Loucy (cell line): Measurements from ENCODE around the gene CER1.

Source experiments
- H2AFZ ChIP-seq: fragments of 200-600 bp; sonication (generic); 2 replicates; pipeline ENCODE4 v1.6.0; 2016; ENCODE audit warnings: antibody characterized with exemption, mild to moderate bottlenecking, low read length, moderate library complexity
- H3F3A ChIP-seq: fragments of 200-600 bp; 2 replicates; pipeline ENCODE4 v1.6.0; 2016; ENCODE audit warnings: antibody characterized with exemption, low read depth, mild to moderate bottlenecking
- H3K27me3 ChIP-seq: fragments of 200-600 bp; sonication (generic); 2 replicates; pipeline ENCODE4 v1.6.1; 2014; ENCODE audit warnings: low read length, mild to moderate bottlenecking; ENCODE audit not compliant: insufficient read depth, poor library complexity, severe bottlenecking
- H3K36me3 ChIP-seq: fragments of 200-600 bp; sonication (generic); 2 replicates; pipeline ENCODE4 v1.6.1; 2016; ENCODE audit warnings: low read length; ENCODE audit not compliant: insufficient read depth
- H3K4me1 ChIP-seq: fragments of 200-600 bp; sonication (generic); 2 replicates; pipeline ENCODE4 v1.5.1; 2014; ENCODE audit warnings: low read length, mild to moderate bottlenecking; ENCODE audit not compliant: insufficient read depth, poor library complexity, severe bottlenecking
- H3K4me2 ChIP-seq: fragments of 200-600 bp; sonication (generic); 2 replicates; pipeline ENCODE4 v1.6.0; 2014; ENCODE audit warnings: antibody characterized with exemption, low read length, low read depth, mild to moderate bottlenecking; ENCODE audit not compliant: poor library complexity, severe bottlenecking
- H3K4me3 ChIP-seq: fragments of 200-600 bp; sonication (generic); 2 replicates; pipeline ENCODE4 v1.5.1; 2014; ENCODE audit warnings: low read length, mild to moderate bottlenecking, mixed read lengths; ENCODE audit not compliant: poor library complexity, severe bottlenecking
- H3K79me2 ChIP-seq: fragments of 200-600 bp; sonication (generic); 2 replicates; pipeline ENCODE4 v1.6.1; 2014; ENCODE audit warnings: low read length; ENCODE audit not compliant: insufficient read depth
- H3K9ac ChIP-seq: fragments of 200-600 bp; sonication (generic); 2 replicates; pipeline ENCODE4 v1.6.0; 2014; ENCODE audit warnings: mild to moderate bottlenecking, low read depth, low read length, moderate library complexity; ENCODE audit not compliant: poor library complexity, severe bottlenecking
- H3K9me2 ChIP-seq: fragments of 200-600 bp; sonication (generic); replicated peaks from 2 replicates; pipeline ENCODE4 v1.6.1; 2016; ENCODE audit warnings: low read depth, low read length, mixed read lengths
- H3K9me3 ChIP-seq: fragments of 200-600 bp; sonication (generic); 2 replicates; pipeline ENCODE4 v1.6.1; 2014; ENCODE audit warnings: mild to moderate bottlenecking, antibody characterized with exemption, low read length, low read depth; ENCODE audit not compliant: insufficient read depth
- H4K20me1 ChIP-seq: fragments of 200-600 bp; sonication (generic); 2 replicates; pipeline ENCODE4 v1.6.0; 2014; ENCODE audit warnings: antibody characterized with exemption, low read length, mild to moderate bottlenecking; ENCODE audit not compliant: insufficient read depth, poor library complexity, severe bottlenecking
- CTCF ChIP-seq: fragments of 200-600 bp; sonication (generic); conservative IDR thresholded peaks from 2 replicates; pipeline ENCODE4 v1.5.1; 2014; ENCODE audit warnings: mild to moderate bottlenecking, antibody characterized with exemption, low read length
- EZH2phosphoT487 ChIP-seq: fragments of 200-600 bp; IDR thresholded peaks from 2 replicates; pipeline ENCODE4 v1.6.1; 2018; ENCODE audit warnings: antibody characterized with exemption, mild to moderate bottlenecking, moderate library complexity, borderline replicate concordance

The CER1 gene

GRCh38 chr9:14744768-14745167 lies 22.2 kb upstream of the CER1 start:
- no peaks in the 10 kb centered on the region for H3F3A ChIP-seq
- H3K9ac ChIP-seq, result no peak overlapping the region
- no peaks in the 10 kb centered on the region for H3K9me3 ChIP-seq
- no peak overlapping the region for H3K4me2 ChIP-seq
- H3K4me1 ChIP-seq, result no peaks in the 10 kb centered on the region
- no peak overlapping the region for H2AFZ ChIP-seq
- H3K27me3 ChIP-seq, result no peaks in the 10 kb centered on the region
- H3K79me2 ChIP-seq, result no peaks in the 10 kb centered on the region
- no peaks in the 10 kb centered on the region for H3K9me2 ChIP-seq
- no peaks in the 10 kb centered on the region for H4K20me1 ChIP-seq
- H3K4me3 ChIP-seq, result no peak overlapping the region
- H3K36me3 ChIP-seq, result no peaks in the 10 kb centered on the region
- TF ChIP-seq EZH2phosphoT487 (no peak), CTCF (no peak)

- TF ChIP-seq CTCF (no peak), EZH2phosphoT487 (no peak)
- Histone ChIP-seq H3K27me3 (no peaks in the 10 kb centered on the region), H3K4me2 (no peak overlapping the region), H3K9ac (no peak overlapping the region), H3K79me2 (no peaks in the 10 kb centered on the region), H3F3A (no peaks in the 10 kb centered on the region), H4K20me1 (no peaks in the 10 kb centered on the region), H3K4me1 (no peaks in the 10 kb centered on the region), H3K4me3 (no peak overlapping the region), H3K36me3 (no peaks in the 10 kb centered on the region), H3K9me3 (no peaks in the 10 kb centered on the region), H3K9me2 (no peaks in the 10 kb centered on the region), H2AFZ (no peak overlapping the region)
Observed at GRCh38 chr9:14741369-14741768, 18.8 kb upstream of the CER1 start.

GRCh38 chr9:14733133-14733532 lies 10.6 kb upstream of the CER1 start:
- Histone ChIP-seq H3K79me2 (no peaks in the 10 kb centered on the region), H3K9me2 (no peaks in the 10 kb centered on the region), H3K4me3 (no peak overlapping the region), H3K27me3 (no peaks in the 10 kb centered on the region), H3K9ac (no peak overlapping the region), H3F3A (no peaks in the 10 kb centered on the region), H4K20me1 (no peaks in the 10 kb centered on the region), H3K4me2 (no peak overlapping the region), H2AFZ (no peak overlapping the region), H3K9me3 (no peaks in the 10 kb centered on the region), H3K4me1 (no peaks in the 10 kb centered on the region), H3K36me3 (no peaks in the 10 kb centered on the region)
- TF ChIP-seq CTCF (no peak), EZH2phosphoT487 (no peak)
